D721Med (cell line): Measurements from ENCODE around the gene SLC4A4.

Experiments used
- DNase-seq: peaks from one replicate; pipeline ENCODE4 v3.0.0; 2011; ENCODE audit warnings: low spot score; ENCODE audit not compliant: insufficient read length
- FAIRE-seq: peaks from 2 replicates; lab custom pipeline; 2011; peaks lifted over from hg19 to GRCh38; lab: Jason Lieb, UNC
- CTCF ChIP-seq: IDR thresholded peaks from 2 replicates; pipeline ENCODE4 v1.5.1; 2012; ENCODE audit warnings: mild to moderate bottlenecking, control low read depth; ENCODE audit not compliant: insufficient read depth; ENCODE audit errors: missing control alignments

SLC4A4 gene

GRCh38 chr4:71383984-71384383, 45.2 kb downstream of the SLC4A4 start:
- DNase-seq (no peak), FAIRE-seq (no peak)

DNA sequence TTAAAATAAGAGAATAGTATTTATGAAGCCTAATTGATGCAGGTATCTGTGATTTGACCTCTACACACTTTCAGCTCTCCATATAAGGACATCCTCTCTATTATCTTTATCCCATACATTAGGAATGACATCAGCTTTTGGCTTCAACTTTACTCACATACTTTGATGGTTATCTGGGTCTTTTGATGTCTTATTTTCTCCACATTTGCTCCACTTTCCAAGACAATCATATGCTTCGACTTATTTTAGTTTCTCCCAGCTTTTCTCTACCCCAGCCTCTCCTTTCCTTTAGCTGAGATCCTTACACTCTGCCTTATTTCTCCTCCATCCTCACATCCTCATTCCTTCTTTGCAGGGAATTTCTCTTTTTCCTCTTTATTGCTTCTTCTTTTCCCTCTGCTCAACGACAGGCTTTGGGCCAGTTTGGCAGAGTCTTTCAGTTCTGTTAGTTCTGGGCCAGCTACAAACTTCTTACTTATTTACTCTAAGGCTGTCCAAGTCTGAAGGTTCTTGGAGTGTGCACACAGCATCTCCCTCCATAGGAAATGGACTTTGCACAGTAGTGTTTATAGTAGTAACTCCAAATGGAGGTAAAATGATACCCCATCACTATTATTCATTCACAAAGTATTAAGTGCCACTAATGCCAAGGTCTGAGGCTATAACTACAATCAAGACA, 50.5 kb downstream of the SLC4A4 start:
- TF ChIP-seq CTCF = no peak
- DNase-seq (no peak), FAIRE-seq (no peak)

More at GRCh38 chr4:71383984-71384383, 45.2 kb downstream of the SLC4A4 start:
- TF ChIP-seq CTCF = no peak

DNA sequence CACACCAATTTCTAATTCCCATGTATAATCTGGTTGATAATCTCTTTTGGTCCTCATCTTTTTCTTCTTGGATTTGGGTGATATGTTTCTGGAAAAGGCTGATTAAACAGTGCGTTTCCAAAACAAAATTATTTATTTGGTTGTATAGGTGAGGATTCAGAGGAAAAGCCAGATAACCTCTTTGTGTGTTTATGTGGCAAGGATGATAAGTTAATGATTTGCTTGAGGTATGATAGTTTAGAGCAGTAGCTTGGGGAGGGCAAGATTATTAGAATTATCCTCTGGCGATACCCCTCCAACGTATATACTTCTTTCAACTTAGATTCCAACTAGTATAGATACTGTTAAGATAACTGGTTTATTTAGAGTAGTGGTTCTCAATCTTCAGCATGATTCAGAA, 53.3 kb downstream of the SLC4A4 start:
- DNase-seq (no peak), FAIRE-seq (no peak)
- no peak for TF ChIP-seq CTCF

DNA sequence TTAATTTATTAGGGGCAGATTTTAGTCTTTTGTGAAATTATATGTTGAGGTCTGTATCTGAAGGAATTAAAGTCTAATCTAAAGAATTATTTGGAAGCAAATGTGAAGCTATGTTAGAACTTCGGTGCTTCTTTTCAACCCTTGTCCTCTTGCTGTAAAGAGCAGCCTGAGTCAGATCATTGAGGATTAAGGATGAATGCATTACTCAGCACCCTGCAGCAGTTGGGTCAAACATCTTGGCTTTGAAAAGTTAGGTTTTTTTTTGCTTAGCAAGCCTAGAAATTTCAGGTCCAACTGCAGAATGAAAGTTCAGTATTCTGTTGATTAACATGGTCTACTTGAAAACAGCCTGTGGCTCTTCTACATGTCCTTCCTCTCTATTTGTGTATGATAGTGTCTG, 57.6 kb downstream of the SLC4A4 start:
- no peak for TF ChIP-seq CTCF
- DNase-seq = no peak
- FAIRE-seq = no peak

DNA sequence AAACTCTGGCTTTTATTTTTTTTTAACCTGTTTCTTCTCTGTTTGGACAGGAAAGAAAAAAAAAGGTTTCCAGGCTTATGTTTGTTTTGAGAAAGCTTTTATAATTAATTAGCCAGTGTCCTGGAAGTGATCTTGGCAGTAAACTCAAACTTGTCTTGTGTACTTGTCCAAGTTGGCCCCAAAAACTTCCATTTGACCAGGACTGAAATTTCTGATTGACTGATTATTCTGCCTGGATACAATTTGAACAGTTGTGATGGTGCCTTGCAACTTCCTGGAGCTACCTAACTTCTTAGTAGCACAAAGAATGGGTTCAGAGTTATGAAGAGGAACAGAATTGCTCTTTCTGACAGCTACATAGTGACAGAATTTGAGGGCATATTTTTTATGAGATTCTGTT, 62.0 kb downstream of the SLC4A4 start:
- FAIRE-seq (no peak), DNase-seq (no peak)
- TF ChIP-seq CTCF = no peak

GRCh38 chr4:71402616-71403015, 63.8 kb downstream of the SLC4A4 start:
- FAIRE-seq (no peak), DNase-seq (no peak)
- TF ChIP-seq CTCF = no peak

- TF ChIP-seq CTCF = no peak
- FAIRE-seq = no peak
- no peak for DNase-seq
Observed at GRCh38 chr4:71404049-71404448, 65.2 kb downstream of the SLC4A4 start.
